ENCODE measurements around the gene ALKBH8.
"Not testable (repeated sequence)": the region's sequence is repeated elsewhere in the genome, so short reads cannot be mapped to it uniquely, and the experiment has no call there.

Gene ALKBH8

GRCh38 chr11:107504981-107505380, 60.6 kb downstream of the ALKBH8 start:
- no peak for FAIRE-seq

GRCh38 chr11:107501713-107502112, 63.8 kb downstream of the ALKBH8 start:
- FAIRE-seq, result no peak

GRCh38 chr11:107497371-107497770, 68.2 kb downstream of the ALKBH8 start:
- not testable (repeated sequence) for FAIRE-seq

GRCh38 chr11:107496011-107496410, 69.5 kb downstream of the ALKBH8 start:
- no peak for FAIRE-seq

GRCh38 chr11:107494055-107494454, 71.5 kb downstream of the ALKBH8 start:
- no peak for FAIRE-seq

GRCh38 chr11:107493117-107493516, 72.4 kb downstream of the ALKBH8 start:
- FAIRE-seq, result no peak

GRCh38 chr11:107490836-107491235, 74.7 kb downstream of the ALKBH8 start:
- no peak for FAIRE-seq

GRCh38 chr11:107482234-107482633, 83.3 kb downstream of the ALKBH8 start:
- no peak for FAIRE-seq

- no peak for FAIRE-seq
Measured at GRCh38 chr11:107478922-107479321, 86.6 kb downstream of the ALKBH8 start.

- FAIRE-seq, result no peak
Measured at GRCh38 chr11:107477820-107478219, 87.7 kb downstream of the ALKBH8 start.

- no peak for FAIRE-seq
Measured at GRCh38 chr11:107473792-107474191, 91.7 kb downstream of the ALKBH8 start.

- no peak for FAIRE-seq
Measured at GRCh38 chr11:107472966-107473365, 92.6 kb downstream of the ALKBH8 start.

GRCh38 chr11:107468596-107468995, 96.9 kb downstream of the ALKBH8 start:
- no peak for FAIRE-seq

GRCh38 chr11:107467696-107468095, 97.8 kb downstream of the ALKBH8 start:
- FAIRE-seq, result no peak

- FAIRE-seq, result not testable (repeated sequence)
Measured at GRCh38 chr11:107466275-107466866, 99.2 kb downstream of the ALKBH8 start.

GRCh38 chr11:107457558-107458271, 107.8 kb downstream of the ALKBH8 start, which contains the start of gene CWF19L2:
Gene CWF19L2, minus strand, starts transcription at chr11:107457825. Its CDS starts 9 bp downstream, at chr11:107457816.
- FAIRE-seq, result peak; percentile 96

- FAIRE-seq, result no peak
Measured at GRCh38 chr11:107457205-107457557, 108.4 kb downstream of the ALKBH8 start.

GRCh38 chr11:107453594-107454286, 111.8 kb downstream of the ALKBH8 start:
- FAIRE-seq, result no peak

All from TTC549 (cell line).